ENCODE data around the gene ATP8B3. TPM values are rescaled to one million over a fixed set of nuclear protein-coding genes. Genes with fewer than 3 reads are reported as not detected.

ATP8B3 gene
- total RNA-seq, 1 donor from 2014 or later = 0.96 TPM

- TF ChIP-seq CTCF (IDR thresholded peaks at IDR 0.05; ENCODE audit: insufficient read depth, low read length, poor library complexity, severe bottlenecking) = no peak
- H3K36me3 ChIP-seq (ENCODE audit: control insufficient read depth, insufficient read depth, low read length) = no peaks in the 10 kb centered on the region
- DNase-seq (ENCODE audit: low read depth) = no peak
- H3K4me3 ChIP-seq (ENCODE audit: low read depth, low read length) = no peak overlapping the region
- H3K27me3 ChIP-seq (ENCODE audit: control insufficient read depth, insufficient read depth, low read length) = peaks cover 22% of the 10 kb centered on the region
These were observed 21.9 kb downstream of the ATP8B3 start for GRCh38 chr19:1790054-1790792.

GRCh38 chr19:1789261-1790041 lies 22.6 kb downstream of the ATP8B3 start:
- no peaks in the 10 kb centered on the region for H3K36me3 ChIP-seq (ENCODE audit: control insufficient read depth, insufficient read depth, low read length)
- no peak for TF ChIP-seq CTCF (IDR thresholded peaks at IDR 0.05; ENCODE audit: insufficient read depth, low read length, poor library complexity, severe bottlenecking)
- DNase-seq (ENCODE audit: low read depth) = no peak
- H3K27me3 ChIP-seq (ENCODE audit: control insufficient read depth, insufficient read depth, low read length) = peaks cover 26% of the 10 kb centered on the region
- no peak overlapping the region for H3K4me3 ChIP-seq (ENCODE audit: low read depth, low read length)

- no peaks in the 10 kb centered on the region for H3K36me3 ChIP-seq (ENCODE audit: control insufficient read depth, insufficient read depth, low read length)
- peaks cover 35% of the 10 kb centered on the region for H3K27me3 ChIP-seq (ENCODE audit: control insufficient read depth, insufficient read depth, low read length)
- DNase-seq (ENCODE audit: low read depth) = no peak
- no peak for TF ChIP-seq CTCF (IDR thresholded peaks at IDR 0.05; ENCODE audit: insufficient read depth, low read length, poor library complexity, severe bottlenecking)
- no peak overlapping the region for H3K4me3 ChIP-seq (ENCODE audit: low read depth, low read length)
These were observed 25.0 kb downstream of the ATP8B3 start for GRCh38 chr19:1787116-1787515.

GRCh38 chr19:1786668-1787067 lies 25.4 kb downstream of the ATP8B3 start:
- DNase-seq (ENCODE audit: low read depth) = no peak
- H3K4me3 ChIP-seq (ENCODE audit: low read depth, low read length) = no peak overlapping the region
- H3K36me3 ChIP-seq (ENCODE audit: control insufficient read depth, insufficient read depth, low read length) = no peaks in the 10 kb centered on the region
- no peak for TF ChIP-seq CTCF (IDR thresholded peaks at IDR 0.05; ENCODE audit: insufficient read depth, low read length, poor library complexity, severe bottlenecking)
- peaks cover 35% of the 10 kb centered on the region for H3K27me3 ChIP-seq (ENCODE audit: control insufficient read depth, insufficient read depth, low read length)

GRCh38 chr19:1785310-1785709 lies 26.8 kb downstream of the ATP8B3 start:
- H3K36me3 ChIP-seq (ENCODE audit: control insufficient read depth, insufficient read depth, low read length) = no peaks in the 10 kb centered on the region
- no peak for DNase-seq (ENCODE audit: low read depth)
- H3K4me3 ChIP-seq (ENCODE audit: low read depth, low read length) = no peak overlapping the region
- no peak for TF ChIP-seq CTCF (IDR thresholded peaks at IDR 0.05; ENCODE audit: insufficient read depth, low read length, poor library complexity, severe bottlenecking)
- peaks cover 40% of the 10 kb centered on the region for H3K27me3 ChIP-seq (ENCODE audit: control insufficient read depth, insufficient read depth, low read length)

Measured in kidney epithelial cell (primary cell).